ENCODE data around the gene COL19A1.
A peak's percentile ranks its signal among the peaks of the same experiment; 100 is the strongest.

The COL19A1 gene

DNA sequence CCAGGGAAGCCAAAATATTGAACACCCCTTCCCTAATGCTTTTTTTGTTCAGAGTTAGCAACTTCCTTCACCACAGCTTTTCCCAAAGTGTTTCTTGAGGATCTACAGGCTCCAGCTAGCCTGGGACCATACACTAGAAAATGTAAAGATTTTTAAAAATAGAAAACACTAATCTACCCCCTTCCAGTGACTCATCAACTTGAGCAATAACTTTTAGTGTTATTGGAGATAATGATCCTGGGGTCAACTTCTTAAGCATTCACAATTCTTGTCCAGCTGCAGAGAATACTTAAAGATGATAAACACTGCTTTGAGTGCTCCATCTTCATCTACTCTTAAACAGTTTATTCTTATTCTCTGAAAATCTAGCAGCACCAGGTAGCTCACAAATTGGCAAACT, 304.9 kb downstream of the COL19A1 start:
- DNase-seq (ENCODE audit: low spot score): no peak

DNA sequence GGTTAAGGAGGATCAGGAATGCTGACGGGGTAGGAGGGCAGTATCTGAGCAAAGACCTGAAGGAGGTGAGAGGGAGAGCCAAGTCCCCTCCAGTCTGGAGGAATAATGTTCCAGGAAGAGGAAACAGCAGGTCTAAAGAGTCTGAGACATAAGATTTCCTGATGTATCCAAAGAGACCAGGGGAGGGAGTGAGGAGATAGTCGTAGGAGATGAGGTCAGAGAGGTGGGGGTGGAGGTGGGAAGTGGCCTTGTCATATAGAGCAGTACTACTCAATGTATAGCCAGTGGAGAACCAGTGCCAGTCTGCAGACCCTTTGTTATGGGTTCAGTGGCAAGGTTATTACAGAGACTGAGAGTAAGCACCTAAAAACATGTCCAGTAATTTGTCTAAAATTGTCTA, 305.9 kb downstream of the COL19A1 start:
- no peak for DNase-seq (ENCODE audit: low spot score)

- no peak for DNase-seq (ENCODE audit: low spot score)
Measured at GRCh38 chr6:70175770-70176169, 309.4 kb downstream of the COL19A1 start.

DNA sequence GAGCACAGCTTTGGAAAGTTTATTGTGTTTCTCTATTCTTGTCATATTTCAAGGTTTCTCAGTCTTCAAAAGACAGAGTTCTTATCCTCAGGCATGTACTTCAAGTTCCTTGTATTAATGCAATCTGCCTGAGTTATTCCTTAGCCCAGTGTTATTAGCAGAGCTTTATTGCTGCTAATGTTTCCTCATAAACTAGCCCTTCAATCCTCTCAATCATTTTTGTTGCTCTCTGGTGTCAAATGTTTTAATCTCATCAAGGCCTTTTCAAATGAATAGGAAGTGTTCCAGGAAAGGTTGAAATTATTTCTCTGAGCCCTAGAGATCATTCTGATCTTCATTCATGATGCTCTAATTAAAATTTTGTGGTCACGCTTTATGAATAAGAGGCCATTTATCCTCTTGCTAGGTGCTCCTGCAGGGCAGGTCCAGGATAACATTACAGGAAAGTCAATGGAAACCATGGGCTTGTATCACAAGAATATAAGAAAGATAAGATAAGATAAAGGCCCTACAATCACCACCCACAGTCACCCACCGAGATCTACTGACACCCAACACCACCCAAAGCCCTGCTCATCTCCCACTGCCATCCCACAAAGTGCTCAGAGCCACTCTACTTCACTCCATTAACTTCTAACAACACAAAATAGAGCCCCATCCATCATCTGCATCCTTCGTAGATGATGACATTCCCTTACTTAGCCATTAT, 310.6 kb downstream of the COL19A1 start:
- no peak for DNase-seq (ENCODE audit: low spot score)

GRCh38 chr6:70180183-70180900, 314.0 kb downstream of the COL19A1 start:
- DNase-seq (ENCODE audit: low spot score): no peak

GRCh38 chr6:70180901-70181599, 314.7 kb downstream of the COL19A1 start:
- DNase-seq (ENCODE audit: low spot score): peak; percentile 7

- no peak for DNase-seq (ENCODE audit: low spot score)
Measured at GRCh38 chr6:70183538-70183937, 317.2 kb downstream of the COL19A1 start.

GRCh38 chr6:70184723-70185122, 318.4 kb downstream of the COL19A1 start:
- DNase-seq (ENCODE audit: low spot score): no peak

DNA sequence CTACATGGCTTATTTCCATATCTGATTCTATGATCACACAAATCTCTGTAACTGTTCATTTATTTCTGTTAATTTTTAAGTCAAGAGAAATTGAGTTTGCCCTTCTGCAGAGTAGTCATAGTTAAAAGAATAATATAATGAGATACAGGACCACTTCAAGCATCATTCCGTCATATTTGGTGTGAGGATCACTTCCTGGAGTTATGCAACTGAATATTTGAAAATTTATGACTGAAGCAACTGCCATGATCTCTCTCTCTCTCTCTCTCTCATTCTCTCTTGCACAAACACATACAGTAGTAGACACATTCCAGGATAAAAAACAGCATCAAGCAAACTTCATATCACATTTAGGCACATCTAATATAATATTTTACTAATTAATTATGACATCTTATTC, 320.1 kb downstream of the COL19A1 start:
- DNase-seq (ENCODE audit: low spot score): no peak

DNA sequence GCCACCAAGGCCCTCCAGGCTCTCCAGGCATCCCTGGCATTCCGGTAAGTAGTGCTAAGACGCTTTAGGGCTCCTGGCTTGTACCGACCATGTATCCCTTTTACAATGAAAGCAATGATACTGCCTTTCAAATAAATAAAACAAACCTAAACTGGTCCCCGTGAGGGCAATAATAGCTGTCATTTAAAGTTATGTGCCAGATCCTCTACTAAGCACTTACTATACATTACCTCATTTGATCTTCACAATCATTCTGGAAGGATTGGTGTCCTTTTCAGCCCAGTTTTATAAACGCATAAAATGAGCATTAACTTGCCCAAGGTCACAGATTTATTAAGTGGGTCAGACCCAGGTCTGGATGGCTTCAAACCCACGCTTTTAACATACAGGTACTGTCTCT, 321.8 kb downstream of the COL19A1 start:
- no peak for DNase-seq (ENCODE audit: low spot score)

DNA sequence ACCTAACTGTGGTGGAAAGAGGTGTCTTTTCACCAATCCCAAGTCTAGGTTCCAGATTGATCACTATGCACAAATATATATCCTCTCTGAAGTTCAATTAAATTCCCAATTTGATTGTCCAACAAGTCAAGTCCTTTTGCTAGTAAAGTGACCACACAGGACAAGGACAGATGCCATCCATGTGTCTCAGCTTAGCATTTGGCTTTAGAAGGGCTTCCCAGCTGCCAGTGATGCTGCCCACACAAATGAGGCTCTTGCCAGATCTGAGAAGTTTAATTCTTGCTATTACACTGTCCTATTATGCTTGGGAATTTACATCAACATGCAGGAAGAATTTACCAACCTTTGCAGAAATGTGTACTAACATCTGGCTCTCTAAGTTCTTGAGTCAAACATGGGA, 328.1 kb downstream of the COL19A1 start:
- DNase-seq (ENCODE audit: low spot score): no peak

GRCh38 chr6:70196531-70196930, 330.2 kb downstream of the COL19A1 start:
- no peak for DNase-seq (ENCODE audit: low spot score)

DNA sequence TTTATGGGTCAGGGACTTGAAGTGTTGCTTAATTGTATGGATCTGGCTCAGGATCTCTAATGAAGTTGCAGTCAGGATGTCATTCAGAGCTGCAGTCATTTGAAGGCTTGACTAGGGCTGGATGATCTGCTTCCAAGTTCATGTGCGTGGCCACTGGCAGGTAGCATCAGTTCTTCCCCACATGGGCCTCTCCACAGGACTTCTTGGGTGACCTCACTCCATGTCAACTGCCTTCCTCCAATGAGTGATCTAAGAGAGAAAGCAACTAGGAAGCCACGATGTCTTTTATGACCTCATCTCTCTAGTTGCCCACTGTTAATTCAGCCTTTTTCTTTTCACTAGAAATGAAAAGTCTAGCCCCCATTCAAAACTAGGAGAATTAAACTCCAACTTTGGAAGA, 332.4 kb downstream of the COL19A1 start:
- peak; percentile 5 for DNase-seq (ENCODE audit: low spot score)

DNA sequence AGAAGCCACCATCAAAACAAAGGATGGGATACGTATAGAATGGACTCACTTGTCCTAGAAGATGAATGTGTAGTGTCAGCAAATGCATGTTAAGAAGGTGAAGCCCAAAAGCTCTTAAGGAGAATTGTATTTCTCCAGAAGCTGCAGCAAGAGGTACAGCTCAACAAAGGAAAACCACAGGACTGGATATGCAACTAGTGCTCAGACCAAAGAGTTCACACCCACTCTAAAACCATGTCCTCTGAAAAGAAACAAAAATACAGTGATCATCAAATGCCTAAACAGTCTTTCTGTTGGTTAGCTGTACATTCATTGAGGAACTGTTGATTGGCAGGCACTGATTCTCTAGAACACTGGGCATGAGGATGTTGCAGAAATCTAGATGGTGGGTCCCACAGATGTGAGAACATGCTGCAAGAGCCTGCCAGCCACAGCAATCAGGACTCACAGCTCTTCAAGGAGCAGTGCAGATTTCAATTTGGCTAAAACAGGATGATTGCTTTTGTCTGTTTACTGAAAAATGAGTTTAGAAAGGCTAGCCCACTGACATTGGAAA, 342.0 kb downstream of the COL19A1 start:
- DNase-seq (ENCODE audit: low spot score): no peak

GRCh38 chr6:70210462-70210861, 344.1 kb downstream of the COL19A1 start:
- DNase-seq (ENCODE audit: low spot score): peak; percentile 46

GRCh38 chr6:70215460-70216108, 349.2 kb downstream of the COL19A1 start:
- DNase-seq (ENCODE audit: low spot score): no peak

DNA sequence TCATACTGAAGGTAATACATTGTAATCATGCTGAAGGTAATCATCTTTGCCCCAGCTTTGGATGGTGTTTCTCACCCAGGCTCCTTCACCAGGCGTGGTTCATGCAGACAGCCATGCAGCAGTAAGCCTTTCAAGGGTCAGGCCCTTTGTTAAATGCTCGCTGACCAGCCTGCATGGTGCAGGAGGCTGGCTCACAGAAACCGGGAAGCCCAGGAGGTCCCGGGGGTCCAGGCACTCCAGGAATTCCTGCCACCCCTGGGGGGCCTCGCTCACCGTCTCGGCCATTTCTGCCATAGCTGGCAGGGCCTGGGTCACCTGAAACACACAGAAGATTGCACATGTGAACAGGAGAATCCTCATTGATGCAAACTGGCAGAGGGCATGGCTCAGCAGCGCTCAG, 350.4 kb downstream of the COL19A1 start:
- DNase-seq (ENCODE audit: low spot score): no peak

DNA sequence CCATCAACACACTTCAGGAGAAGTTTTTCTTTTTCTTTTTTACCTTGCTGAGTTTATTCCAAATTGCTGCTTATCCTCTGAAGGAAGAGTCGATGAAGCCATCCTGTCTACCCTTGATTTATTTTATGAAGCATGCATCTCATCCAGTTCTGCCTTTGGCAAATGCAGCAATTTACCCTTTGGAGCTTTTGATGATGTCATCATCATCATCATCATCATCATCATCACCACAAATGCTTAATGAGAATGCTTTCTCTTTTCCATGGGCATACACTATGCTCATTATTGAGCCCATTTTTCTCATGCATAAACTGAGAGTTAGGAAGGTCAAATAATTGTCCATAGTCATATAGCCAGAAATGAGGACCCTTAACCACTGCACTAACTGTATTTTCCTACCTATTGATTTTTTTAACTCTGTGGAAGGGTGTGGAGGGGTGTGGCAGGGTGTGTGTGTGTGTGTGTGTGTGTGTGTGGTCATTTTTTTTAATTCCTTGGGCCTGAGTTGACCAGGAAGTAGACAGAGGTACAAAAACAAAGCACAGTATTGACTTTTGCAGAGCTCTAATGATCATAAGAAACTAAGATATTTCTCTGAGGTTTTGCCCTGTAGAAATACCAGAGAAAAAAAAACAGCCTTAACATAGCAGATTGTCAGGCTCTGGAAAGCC, 353.7 kb downstream of the COL19A1 start:
- no peak for DNase-seq (ENCODE audit: low spot score)

DNA sequence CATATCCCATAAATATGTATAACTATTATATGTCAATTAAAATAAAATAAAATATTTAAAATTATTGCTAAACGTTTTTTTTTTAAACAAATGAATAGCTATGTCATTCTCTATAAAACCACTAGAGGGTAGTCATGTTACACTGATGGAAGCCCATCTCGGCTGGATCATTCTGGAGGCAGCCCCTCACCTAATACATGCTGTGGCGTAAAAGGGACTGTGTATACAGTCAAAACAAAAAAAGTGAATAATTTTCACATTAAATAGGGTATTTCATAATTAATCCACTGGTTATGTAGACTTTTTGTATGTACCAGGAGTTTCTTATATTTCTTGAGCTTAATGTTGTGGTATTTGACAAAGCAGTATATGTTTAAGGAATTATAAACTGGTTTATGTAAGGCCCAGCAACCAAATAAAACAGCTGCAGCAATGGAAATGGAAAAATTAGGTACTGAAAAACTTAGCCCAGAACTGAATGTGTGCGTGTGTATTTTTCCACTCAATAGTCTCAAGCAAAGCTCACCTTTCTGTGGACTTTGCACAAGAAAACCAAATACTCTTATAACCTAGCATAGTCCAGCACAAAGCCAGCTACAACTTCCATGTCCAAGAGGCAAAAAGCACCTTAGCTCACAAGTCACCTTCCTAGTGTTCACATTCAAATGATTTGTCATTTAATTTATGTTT, 354.8 kb downstream of the COL19A1 start:
- peak; percentile 24 for DNase-seq (ENCODE audit: low spot score)

GRCh38 chr6:70221715-70222438, 355.5 kb downstream of the COL19A1 start:
- no peak for DNase-seq (ENCODE audit: low spot score)

- no peak for DNase-seq (ENCODE audit: low spot score)
Measured at GRCh38 chr6:70222439-70222749, 356.0 kb downstream of the COL19A1 start.

Data from RKO (cell line).